Transverse colon (tissue), 3 donors: Measurements from ENCODE around the gene TARS3.

Experiments
- EP300 ChIP-seq: sonication (generic); formaldehyde crosslinking; IDR thresholded peaks from one replicate; pipeline ENCODE4 v1.6.1; 2017; ENCODE audit warnings: antibody characterized with exemption, low read depth
- POLR2A ChIP-seq: fragments of 450-650 bp; IDR thresholded peaks from one replicate; pipeline ENCODE4 v1.6.1; 2016; ENCODE audit warnings: antibody characterized with exemption, mild to moderate bottlenecking, moderate library complexity
- TF ChIP-seq, protein P1 (sequence below), 5 experiments: fragments of 200-600 bp in 3 of 5; fragments of 450-650 bp in 2 of 5; sonication (generic) in 3 of 5; IDR thresholded peaks; 1 replicate in 2 of 5; 2 replicates in 3 of 5; pipeline ENCODE4 v1.5.1; 2016 to 2017; ENCODE audit warnings: antibody characterized with exemption in 5 of 5, inconsistent platforms in 3 of 5, mild to moderate bottlenecking in 2 of 5, moderate library complexity in 1 of 5

DNA sequence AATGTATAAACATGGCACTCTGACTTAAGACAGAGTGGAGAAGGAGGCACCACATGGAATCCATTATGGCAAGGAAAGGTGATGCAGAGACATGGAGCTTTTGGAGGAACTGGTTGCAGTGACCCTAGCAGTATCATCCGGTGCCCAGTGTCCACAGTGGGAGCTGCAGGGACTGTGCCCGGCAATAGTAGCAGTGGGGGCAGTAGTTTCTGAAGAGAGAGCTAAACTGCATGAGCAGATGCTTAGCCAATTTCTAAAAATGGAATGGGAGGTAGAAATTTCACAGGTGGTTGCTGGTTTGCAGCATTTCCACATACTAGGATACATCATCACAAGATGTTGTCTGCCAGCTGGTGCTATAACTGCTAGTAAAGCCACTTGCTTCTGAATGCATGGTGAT lies 64.3 kb downstream of the TARS3 start:
- TF ChIP-seq EP300 (no peak), POLR2A (no peak)
- TF ChIP-seq, protein P1, sequence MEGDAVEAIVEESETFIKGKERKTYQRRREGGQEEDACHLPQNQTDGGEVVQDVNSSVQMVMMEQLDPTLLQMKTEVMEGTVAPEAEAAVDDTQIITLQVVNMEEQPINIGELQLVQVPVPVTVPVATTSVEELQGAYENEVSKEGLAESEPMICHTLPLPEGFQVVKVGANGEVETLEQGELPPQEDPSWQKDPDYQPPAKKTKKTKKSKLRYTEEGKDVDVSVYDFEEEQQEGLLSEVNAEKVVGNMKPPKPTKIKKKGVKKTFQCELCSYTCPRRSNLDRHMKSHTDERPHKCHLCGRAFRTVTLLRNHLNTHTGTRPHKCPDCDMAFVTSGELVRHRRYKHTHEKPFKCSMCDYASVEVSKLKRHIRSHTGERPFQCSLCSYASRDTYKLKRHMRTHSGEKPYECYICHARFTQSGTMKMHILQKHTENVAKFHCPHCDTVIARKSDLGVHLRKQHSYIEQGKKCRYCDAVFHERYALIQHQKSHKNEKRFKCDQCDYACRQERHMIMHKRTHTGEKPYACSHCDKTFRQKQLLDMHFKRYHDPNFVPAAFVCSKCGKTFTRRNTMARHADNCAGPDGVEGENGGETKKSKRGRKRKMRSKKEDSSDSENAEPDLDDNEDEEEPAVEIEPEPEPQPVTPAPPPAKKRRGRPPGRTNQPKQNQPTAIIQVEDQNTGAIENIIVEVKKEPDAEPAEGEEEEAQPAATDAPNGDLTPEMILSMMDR (IDR thresholded peaks at IDR 0.05) = no peak
